Stimulated activated CD8-positive, alpha-beta memory T cell treated with anti-CD3 and anti-CD28 coated beads, Interleukin-12 subunit alpha, Interleukin-12 subunit beta, amount 100 ng/mL, for 1 hour (primary cell): ENCODE results near the gene ZNF80.

Source experiments
- DNase-seq: peaks from one replicate; pipeline ENCODE4 v3.0.0-alpha.2; 2020; ENCODE audit warnings: low read depth

The ZNF80 gene

GRCh38 chr3:114218578-114219185 lies 18.7 kb downstream of the ZNF80 start:
- no peak for DNase-seq

DNA sequence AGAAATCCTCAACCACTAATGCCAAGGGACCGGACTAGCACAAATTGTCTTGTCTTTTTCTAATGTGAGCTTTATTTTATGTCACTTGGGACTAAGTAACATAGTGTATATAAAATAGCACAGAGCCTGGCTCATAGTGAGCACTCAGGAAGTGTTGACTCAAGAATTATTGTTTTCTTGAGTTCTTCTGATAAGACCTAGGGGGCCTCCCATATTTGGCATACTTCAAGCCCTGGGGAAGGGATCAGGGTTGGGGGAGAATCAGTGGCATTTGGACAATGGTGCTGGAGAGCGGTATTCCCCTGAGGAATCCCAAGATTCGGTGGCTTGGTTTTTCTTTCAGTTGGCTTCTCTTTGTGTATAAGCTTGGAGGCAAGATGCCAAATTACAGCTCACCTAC lies 19.4 kb downstream of the ZNF80 start:
- no peak for DNase-seq

GRCh38 chr3:114217266-114217665 lies 20.1 kb downstream of the ZNF80 start:
- no peak for DNase-seq

- no peak for DNase-seq
Observed at GRCh38 chr3:114216186-114216970, 21.0 kb downstream of the ZNF80 start.

DNA sequence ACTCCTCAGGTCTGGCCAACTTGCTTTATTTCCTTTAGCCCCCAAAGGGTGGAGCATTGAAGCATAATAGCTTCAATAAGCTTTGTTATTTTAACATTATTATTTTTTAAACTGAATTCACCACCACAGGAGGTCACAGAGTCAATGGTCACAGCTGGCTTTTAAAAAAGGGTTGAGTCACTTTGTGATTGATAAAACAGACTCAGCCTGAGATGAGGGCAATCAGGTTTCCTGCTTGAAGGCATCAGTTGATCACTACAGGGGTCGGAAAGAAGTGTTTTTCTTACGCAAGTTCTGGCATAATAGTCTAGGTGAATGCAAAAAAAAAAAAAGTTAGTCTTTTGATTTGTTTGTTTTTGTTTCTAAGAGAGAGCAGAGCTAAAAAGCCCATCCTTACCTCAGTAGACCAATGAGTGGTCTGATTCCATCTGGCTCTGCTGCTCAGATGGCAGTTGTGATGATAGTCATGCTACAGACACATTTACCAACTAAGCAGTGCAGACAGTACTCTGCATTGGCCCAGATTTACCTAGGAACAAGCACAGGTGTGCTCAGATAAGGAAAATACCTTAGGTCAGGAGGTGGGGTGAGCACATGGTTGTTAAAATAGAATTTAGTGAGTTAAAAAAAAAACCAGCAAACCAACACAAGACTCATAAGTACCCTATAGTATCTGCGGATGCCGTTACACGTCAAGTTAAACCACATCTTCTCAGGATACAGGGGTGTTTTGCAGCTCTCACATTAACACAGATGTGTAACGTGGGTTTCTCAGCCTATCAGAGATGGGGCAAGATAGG lies 22.6 kb downstream of the ZNF80 start:
- no peak for DNase-seq

DNA sequence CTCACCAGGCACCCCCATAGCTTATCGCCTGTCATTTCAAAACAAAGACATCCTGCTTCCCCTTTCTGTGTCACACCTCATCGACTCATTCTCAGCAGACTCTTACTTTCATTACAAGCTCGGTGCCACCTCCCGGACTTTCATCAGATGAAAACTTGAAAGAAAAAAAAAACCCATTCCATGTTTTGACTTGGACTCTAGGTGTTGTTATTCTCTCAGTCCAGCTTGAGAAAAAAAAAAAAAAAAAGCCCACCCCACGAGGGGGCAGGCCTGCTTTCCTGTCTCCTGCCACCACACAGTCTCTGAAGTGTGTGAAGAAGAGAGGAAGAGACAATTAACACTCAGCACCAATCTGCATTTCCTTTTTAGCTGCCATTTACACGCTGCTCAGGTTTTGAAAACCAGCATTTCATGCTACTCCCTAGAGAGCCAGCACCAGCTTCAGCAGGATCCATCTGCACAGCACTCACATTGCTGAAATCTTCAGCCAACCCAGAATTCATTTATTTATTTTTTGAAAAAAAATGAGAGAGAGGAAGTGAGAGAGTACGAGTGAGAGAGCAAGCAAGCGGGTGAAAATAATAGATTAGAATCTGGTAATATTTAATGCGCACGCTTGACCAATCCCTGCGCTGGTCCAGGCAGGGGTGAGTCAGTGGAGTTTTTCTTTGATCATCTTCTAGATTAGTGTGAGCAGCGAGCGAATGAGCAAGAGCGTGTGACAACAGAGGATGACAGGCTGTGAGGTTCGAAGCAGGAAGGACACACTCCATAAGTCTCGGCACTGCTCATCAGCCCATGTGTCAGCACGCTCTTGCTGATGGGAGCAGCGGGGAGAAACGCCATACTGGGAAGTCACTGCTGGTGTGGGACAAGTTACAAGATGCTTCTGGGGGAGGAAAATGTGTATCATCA lies 23.5 kb downstream of the ZNF80 start:
- DNase-seq = peak; percentile 56

GRCh38 chr3:114213292-114213626 lies 24.1 kb downstream of the ZNF80 start:
- DNase-seq = no peak

DNA sequence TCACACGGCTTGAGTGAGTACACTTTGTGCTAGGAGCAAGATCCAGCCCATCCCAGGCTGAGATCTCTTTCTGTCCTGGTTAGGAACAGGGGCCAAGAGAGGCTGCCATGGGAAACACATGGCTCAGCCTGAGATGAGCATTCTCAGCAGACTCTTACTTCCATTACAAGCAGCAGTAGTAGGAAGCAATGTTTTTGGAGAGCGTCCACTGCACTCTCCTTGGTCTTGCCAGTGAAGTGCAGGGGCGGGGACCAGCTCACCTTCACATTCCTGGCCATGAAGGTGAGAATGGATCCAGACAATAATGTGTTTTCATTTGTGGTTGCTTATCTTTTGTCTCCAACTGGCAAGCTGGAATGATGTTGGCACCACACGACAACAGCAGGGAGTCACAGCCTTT lies 24.7 kb downstream of the ZNF80 start:
- DNase-seq = no peak

- DNase-seq = no peak
Observed at GRCh38 chr3:114207768-114208167, 29.6 kb downstream of the ZNF80 start.

DNA sequence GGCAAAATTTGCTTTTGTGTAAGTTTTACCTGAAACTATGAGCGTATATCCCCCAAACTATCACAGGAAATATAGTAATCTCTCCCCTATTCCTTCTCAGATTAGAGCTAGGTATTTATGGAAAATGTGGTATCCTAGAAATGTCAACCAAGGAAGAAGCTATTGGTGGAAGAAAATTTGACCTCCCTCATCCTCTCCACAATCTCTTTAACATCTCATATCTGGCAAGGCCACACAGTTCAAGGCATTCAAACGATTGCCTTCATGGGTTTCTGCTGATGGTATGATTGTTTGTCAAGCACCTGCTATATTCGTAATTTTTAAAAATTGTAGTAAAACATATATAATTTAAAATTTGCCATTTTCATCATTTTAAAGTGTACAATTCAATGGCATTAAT lies 31.0 kb downstream of the ZNF80 start:
- DNase-seq = no peak

DNA sequence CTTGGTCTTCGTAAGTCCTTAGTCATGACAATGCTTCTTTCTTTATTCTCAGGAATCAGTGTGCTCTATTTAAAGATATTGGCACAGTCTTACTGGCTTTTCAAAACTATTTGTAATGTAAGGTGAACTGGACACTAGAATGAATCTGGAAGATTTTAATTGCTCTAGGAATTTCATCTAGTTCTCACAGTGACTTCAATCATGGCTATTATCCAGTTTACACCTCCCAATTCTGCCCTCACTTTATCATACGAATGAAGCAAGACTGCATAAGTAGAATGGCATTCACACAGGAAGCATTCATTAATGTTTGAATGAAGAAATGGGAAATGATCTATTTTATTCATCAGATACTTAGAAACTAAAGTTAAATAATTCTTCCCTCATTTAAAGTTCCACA lies 31.8 kb downstream of the ZNF80 start:
- DNase-seq = no peak

GRCh38 chr3:114194750-114195149 lies 42.6 kb downstream of the ZNF80 start:
- no peak for DNase-seq

DNA sequence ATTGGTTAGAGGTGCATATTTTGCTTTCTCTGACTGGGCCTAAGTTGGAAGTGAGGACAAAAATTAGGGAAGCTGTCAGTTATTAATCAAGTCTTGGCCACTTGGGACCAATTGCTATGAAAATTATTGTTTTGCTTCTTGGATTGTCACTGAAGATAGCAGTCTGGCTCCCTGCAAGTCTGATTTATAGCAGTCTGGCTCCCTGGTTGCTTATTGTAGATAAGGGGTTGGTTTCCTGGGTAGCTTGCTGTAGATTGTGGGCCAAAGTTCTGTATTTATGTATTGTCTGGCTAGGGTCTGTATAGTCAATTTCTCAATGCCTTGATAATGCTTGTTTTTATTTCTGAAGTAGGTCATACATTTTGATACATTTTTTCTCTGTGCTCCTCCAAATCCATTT lies 45.2 kb downstream of the ZNF80 start:
- DNase-seq = no peak

DNA sequence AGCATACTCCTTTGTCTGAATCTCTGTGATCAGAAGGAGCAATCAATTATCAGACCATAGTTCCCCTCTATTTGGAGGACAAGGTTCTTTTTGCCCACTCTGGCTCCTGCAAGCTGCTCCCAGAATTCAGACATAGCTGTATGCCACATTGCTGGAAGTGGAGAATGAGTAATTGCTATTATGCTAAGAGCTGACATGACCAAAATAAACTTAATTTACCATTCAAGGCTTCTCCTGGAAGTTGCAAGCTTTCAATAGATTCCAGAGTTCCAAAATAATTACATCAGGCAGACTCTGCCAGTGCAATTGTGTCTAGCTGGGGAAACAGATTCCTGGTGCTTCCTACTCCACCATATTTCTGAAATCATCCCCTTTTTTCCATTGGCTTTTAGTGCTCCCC lies 50.9 kb downstream of the ZNF80 start:
- DNase-seq = no peak
